Bronchial epithelial cell (primary cell): ENCODE data around the gene CAMK4. TPM values are rescaled to one million over a fixed set of nuclear protein-coding genes. Genes with fewer than 3 reads are reported as not detected.
"Not testable (repeated sequence)": the region's sequence is repeated elsewhere in the genome, so short reads cannot be mapped to it uniquely, and the experiment has no call there.

Experiments used
- DNase-seq: peaks from one replicate; pipeline ENCODE4 v3.0.0-alpha.2; 2010; ENCODE audit warnings: low read depth
- FAIRE-seq: peaks from 2 replicates; lab custom pipeline; 2011; peaks lifted over from hg19 to GRCh38; lab: Jason Lieb, UNC
- H3K27me3 ChIP-seq: 2 replicates; pipeline ENCODE4 v1.5.1; 2011; ENCODE audit warnings: low read length; ENCODE audit not compliant: control insufficient read depth, insufficient read depth
- H3K36me3 ChIP-seq: 2 replicates; pipeline ENCODE4 v1.5.1; 2011; ENCODE audit warnings: low read length; ENCODE audit not compliant: control insufficient read depth, insufficient read depth
- H3K4me3 ChIP-seq: 2 replicates; pipeline ENCODE4 v1.5.1; 2011; ENCODE audit warnings: mild to moderate bottlenecking, low read depth, low read length, control low read depth
- total RNA-seq: library from RNA; depleted of rRNA; stranded (reverse); fragments of >200 nt; gene quantifications from 2 replicates; pipeline ENCODE4 v1.2.1, GENCODE V29; 2014
- TF ChIP-seq, protein P1 (sequence below): IDR thresholded peaks from 2 replicates; pipeline ENCODE4 v1.5.1; 2011; ENCODE audit warnings: mild to moderate bottlenecking, moderate library complexity, low read length, control low read depth, inconsistent platforms; ENCODE audit not compliant: insufficient read depth, severe bottlenecking

Gene CAMK4
- total RNA-seq, 1 donor from 2014 or later = 0.26 TPM

- no peaks in the 10 kb centered on the region for H3K27me3 ChIP-seq
- no peak overlapping the region for H3K4me3 ChIP-seq
- FAIRE-seq (no peak), DNase-seq (no peak)
- no peaks in the 10 kb centered on the region for H3K36me3 ChIP-seq
- TF ChIP-seq, protein P1, sequence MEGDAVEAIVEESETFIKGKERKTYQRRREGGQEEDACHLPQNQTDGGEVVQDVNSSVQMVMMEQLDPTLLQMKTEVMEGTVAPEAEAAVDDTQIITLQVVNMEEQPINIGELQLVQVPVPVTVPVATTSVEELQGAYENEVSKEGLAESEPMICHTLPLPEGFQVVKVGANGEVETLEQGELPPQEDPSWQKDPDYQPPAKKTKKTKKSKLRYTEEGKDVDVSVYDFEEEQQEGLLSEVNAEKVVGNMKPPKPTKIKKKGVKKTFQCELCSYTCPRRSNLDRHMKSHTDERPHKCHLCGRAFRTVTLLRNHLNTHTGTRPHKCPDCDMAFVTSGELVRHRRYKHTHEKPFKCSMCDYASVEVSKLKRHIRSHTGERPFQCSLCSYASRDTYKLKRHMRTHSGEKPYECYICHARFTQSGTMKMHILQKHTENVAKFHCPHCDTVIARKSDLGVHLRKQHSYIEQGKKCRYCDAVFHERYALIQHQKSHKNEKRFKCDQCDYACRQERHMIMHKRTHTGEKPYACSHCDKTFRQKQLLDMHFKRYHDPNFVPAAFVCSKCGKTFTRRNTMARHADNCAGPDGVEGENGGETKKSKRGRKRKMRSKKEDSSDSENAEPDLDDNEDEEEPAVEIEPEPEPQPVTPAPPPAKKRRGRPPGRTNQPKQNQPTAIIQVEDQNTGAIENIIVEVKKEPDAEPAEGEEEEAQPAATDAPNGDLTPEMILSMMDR = no peak
These were observed 75.7 kb downstream of the CAMK4 start for GRCh38 chr5:111299831-111300432.

DNA sequence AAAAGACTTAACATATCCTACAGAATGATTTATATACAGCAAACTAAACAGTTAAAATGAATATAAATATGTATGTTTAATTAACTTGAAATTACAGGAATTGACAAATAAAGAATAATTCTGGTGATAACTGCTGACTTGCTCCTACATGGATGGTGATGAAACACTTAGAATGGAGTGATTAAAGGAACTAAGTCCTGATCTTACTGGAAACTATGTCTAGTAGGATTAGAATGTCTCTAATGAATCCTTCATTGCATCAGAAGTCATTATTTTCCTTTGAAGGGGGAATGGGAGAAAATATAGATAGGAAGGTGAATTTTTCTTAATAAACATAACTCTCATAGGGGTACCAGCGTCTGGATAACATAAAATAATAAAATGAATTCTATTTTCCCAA, 77.1 kb downstream of the CAMK4 start:
- Histone ChIP-seq H3K4me3 (no peak overlapping the region), H3K27me3 (no peaks in the 10 kb centered on the region), H3K36me3 (no peaks in the 10 kb centered on the region)
- DNase-seq (no peak), FAIRE-seq (no peak)
- TF ChIP-seq, protein P1 = no peak

DNA sequence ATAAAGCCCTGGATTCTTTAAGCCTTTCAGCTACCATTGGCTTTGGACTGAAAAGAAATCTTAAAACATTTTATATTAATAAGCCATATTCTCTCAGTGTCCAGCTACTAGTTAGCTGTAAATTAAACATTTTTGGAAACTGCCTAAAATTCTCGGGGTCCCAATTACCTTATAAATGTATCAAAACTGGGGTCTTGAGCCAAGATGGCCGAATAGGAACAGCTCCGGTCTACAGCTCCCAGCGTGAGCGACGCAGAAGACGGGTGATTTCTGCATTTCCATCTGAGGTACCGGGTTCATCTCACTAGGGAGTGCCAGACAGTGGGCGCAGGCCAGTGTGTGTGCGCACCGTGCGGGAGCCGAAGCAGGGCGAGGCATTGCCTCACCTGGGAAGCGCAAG, 77.9 kb downstream of the CAMK4 start:
- DNase-seq, H3K27me3 ChIP-seq, FAIRE-seq, H3K36me3 ChIP-seq, H3K4me3 ChIP-seq: not testable (repeated sequence)

DNA sequence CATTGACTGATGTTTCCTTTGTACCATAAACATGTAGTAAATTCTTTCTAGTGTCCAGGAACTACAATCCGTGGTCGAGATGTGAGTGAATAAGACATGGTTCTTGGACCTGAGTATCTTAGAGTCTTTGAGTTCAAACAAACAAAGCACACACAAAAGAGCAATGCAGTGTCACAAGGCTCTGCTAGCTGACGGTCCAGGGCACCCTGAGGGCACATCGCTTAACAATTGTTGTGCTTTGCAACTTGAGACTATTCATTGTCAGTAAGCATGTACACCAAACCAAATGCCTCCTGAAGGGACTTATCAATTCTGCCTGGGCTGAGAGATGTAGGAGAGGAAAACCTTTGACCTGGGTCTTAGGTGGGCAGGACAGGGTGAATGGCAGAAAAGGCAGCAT, 84.8 kb downstream of the CAMK4 start:
- Histone ChIP-seq H3K4me3 (no peak overlapping the region), H3K27me3 (no peaks in the 10 kb centered on the region), H3K36me3 (no peaks in the 10 kb centered on the region)
- DNase-seq (peak; percentile 4), FAIRE-seq (no peak)
- TF ChIP-seq, protein P1 = no peak

DNA sequence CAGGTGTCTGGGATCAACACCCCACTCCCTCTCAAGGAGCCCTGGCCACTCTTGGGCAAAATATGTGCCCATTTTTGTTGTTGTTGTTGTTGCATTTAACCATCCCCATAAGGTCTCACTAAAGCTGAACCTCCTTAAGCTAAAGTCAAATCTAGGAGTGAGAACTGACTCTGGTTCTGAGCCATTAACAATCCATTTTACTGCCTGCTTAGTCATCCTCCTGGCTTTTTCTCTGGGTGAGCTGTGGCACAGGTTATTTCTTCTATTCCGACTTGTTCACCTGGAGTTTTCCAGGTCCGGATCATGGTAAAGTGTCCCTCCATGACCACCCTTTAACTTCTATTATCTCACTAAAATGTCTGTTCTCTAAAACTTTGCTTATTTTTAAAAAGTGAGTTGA, 85.2 kb downstream of the CAMK4 start:
- FAIRE-seq (no peak), DNase-seq (no peak)
- H3K36me3 ChIP-seq = no peaks in the 10 kb centered on the region
- H3K27me3 ChIP-seq = no peaks in the 10 kb centered on the region
- no peak overlapping the region for H3K4me3 ChIP-seq
- TF ChIP-seq, protein P1 = no peak

DNA sequence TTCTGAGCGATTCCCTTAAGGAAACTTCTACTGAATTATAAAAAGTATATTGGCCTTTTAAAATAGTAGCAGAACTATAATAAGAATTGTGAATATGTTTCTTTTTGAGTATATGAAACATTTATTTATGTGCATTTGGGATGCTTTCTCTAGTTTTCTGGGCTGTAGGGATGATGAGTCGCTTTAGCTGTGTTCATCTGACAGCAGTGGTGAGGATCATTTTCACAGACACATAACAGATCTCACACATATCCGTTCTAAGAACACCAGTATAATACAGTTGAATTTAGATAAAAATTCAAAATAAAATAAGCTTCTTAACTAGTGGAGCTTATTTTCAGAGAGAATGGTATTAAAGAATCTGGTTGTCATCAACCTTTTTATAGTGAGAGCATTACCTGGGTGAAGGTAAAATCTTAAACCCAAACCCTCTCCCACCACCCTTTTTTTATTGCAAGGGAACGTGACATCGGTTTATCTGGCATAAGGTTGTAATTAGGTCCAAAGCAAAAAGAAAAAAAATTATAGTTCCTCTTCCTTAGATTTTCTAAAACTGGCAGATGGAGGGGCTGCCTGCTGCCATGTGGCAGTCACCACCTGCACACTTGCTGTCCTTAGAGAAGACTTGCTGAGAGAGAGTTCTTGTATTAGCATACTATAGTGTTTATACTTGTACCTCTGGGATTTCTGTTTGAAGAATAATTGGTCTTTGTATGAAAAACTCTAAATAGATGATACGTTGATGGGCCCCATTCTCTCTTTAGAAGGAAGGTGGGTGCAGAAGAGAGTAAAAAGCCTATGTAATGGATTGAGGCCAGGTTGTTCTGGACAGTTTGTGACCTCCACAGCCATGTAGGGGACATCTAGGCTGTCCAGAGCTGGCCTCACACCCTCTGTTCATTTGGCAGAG, 86.8 kb downstream of the CAMK4 start:
- DNase-seq = no peak
- no peaks in the 10 kb centered on the region for H3K27me3 ChIP-seq
- no peak overlapping the region for H3K4me3 ChIP-seq
- H3K36me3 ChIP-seq = no peaks in the 10 kb centered on the region
- no peak for FAIRE-seq
- TF ChIP-seq, protein P1 = no peak
